Measurements from ENCODE around the gene ONECUT3. TPM values are rescaled to one million over a fixed set of nuclear protein-coding genes. Genes with fewer than 3 reads are reported as not detected.
"Not testable (repeated sequence)": the region's sequence is repeated elsewhere in the genome, so short reads cannot be mapped to it uniquely, and the experiment has no call there.

ONECUT3 gene
- total RNA-seq, 1 donor from 2014 or later: not detected

GRCh38 chr19:1794424-1795172 is 41.3 kb downstream of the ONECUT3 start:
- DNase-seq (ENCODE audit: low read depth): no peak

DNA sequence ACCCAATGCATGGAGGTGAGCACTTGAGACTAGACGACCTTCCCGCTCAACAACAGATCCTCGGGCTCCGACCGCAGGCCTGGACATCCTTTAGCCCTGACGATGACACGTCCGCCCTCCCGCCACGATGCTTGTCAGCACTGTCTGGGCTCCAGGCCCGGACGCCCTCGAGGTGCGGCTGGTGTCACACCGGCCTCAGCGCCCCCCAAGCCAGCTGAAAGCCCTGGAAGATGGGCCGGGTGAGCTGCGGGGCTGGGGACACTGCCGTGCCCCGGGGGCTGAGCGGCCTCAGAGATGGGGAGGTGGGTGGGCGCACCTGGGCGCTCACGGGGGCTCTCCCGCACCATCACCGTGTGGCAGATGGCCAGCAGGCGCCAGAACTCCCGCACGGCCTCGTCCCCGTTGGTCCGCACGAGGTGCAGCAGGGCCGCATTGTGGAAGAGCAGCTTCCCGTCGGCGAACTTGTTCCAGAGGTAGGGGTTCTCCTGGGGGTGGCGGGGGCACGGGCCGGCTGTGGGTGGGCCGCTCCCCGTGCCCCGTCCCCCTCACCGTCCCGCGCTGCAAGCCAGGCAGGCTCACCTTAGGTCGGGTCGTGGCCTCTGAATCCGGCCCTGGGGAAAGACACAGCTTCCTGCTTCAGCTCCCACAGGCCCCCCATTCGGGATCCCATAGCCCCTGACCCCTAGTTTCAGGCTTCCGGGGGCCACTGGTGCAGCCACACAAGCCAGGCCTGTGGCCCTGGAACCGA is 43.3 kb downstream of the ONECUT3 start:
- no peak for DNase-seq (ENCODE audit: low read depth)

DNA sequence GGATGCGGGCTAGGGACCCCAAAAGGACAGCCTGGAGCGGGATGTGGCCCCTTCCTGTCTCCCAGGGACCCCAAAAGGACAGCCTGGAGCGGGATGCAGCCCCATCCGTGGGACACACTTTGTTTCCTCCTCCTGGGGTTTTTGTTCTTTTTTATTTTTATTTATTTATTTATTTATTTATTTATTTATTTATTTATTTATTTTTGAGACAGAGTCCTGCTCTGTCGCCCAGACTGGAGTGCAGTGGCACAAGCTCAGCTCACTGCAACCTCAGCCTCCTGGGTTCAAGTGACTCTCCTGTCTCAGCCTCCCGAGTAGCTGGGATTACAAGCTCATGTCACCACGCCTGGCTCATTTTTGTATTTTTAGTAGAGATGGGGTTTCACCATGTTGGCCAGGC is 44.0 kb downstream of the ONECUT3 start:
- DNase-seq (ENCODE audit: low read depth): not testable (repeated sequence)

- no peak for DNase-seq (ENCODE audit: low read depth)
Observed at GRCh38 chr19:1799695-1800342, 46.5 kb downstream of the ONECUT3 start.

DNA sequence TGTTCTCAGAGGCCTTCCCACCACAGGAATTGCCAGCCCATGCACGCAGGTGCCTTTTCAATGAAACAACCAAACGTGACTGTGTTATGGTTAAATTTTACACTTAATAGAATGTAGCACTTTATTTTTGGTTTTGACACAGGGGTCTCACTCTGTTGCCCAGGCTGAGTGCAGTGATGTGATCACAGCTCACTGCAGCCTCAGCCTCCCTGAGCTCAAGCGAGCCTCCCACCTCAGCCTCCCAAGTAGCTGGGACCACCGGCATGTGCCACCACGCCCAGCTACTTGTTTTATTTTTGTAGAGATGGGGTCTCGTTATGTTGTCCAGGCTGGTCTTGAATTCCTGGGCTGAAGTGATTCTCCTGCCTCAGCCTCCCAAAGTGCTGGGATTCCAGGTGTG is 51.6 kb downstream of the ONECUT3 start:
- no peak for DNase-seq (ENCODE audit: low read depth)

DNA sequence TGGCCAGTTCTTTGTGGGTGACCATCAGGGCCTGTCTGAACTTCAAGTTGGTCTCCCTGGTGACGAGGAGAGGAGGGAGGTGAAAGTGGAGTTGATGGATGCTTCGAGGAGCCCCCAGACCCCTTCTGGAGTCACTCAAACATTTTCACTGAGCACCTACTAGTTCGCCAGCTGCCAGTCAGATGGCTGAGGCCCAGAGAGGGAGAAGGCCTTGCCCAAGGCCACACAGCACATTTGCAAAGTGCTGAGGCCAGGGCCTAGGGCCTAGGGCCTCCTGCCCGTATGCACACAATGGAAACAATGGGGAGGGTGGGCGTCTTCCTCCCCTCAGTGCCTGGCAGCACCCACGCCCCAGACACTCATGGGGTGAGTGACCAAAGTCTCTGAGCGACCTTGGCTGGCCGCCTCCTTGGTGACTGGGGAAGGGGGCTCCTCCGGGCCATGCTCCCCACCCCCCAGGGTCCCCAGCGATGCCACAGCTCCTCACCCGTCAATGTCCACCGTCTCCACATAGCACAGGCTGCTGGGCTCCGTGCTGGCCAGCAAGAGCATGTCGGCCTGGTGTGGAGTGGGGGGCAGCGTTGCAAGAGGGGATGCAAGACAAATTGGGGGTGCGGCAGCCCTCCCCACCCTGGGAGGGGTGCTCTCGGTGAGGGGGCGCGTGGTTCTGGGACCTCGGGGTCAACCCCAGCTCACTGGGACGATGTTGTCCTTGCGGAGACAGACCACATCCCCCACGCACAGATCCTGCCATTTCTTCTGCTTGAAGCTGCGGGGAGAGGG is 52.3 kb downstream of the ONECUT3 start:
- DNase-seq (ENCODE audit: low read depth): no peak

GRCh38 chr19:1806184-1807029 is 53.1 kb downstream of the ONECUT3 start:
- DNase-seq (ENCODE audit: low read depth): no peak

DNA sequence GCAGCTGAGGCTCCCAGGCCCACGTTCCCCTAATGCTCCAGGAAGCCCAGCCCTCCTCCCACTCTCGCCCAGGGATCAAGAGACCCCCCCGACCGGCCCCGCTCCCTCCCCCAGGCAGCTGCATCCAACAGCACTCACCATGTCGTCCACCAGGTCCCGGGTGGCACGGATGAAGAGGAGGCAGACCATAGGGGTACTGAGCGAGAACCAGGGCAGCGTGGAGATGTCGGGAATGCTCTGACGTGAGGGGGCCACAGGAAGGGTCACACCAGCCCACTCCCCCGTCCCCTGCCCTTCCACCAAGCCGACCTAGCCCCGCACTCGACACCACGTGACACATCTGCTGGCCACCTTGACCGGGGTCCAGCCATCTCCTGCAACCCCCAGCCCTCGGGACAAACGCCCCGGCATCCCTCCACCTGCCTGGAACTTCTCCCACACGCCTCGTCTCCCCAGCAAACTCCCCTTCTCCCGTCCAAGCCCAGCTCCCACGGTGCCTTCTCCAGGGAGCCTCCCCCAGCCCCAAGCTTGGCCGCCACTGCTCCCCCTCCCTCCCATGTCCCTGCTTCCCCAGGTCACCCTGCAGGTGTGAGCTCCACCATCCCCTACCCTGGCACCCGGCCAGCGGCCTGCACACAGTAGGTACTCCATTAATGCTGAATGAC is 53.9 kb downstream of the ONECUT3 start:
- DNase-seq (ENCODE audit: low read depth): no peak

GRCh38 chr19:1807695-1808394 is 54.5 kb downstream of the ONECUT3 start:
- peak; percentile 13 for DNase-seq (ENCODE audit: low read depth)

DNA sequence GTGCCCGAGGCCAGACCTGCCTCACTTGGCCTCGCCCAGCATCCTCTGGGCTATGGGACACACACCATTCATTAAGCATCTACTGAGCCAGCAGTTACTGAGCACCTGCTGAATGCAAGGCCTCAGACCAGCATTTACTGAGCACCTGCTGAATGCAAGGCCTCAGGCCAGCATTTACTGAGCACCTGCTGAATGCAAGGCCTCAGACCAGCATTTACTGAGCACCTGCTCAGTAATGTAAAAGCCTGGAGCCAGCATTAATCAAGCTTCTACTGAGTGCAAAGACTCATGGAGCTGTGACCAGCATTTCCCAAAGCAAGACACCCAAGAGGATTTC is 55.1 kb downstream of the ONECUT3 start:
- DNase-seq (ENCODE audit: low read depth): no peak

GRCh38 chr19:1809678-1810077 is 56.4 kb downstream of the ONECUT3 start:
- DNase-seq (ENCODE audit: low read depth): no peak

DNA sequence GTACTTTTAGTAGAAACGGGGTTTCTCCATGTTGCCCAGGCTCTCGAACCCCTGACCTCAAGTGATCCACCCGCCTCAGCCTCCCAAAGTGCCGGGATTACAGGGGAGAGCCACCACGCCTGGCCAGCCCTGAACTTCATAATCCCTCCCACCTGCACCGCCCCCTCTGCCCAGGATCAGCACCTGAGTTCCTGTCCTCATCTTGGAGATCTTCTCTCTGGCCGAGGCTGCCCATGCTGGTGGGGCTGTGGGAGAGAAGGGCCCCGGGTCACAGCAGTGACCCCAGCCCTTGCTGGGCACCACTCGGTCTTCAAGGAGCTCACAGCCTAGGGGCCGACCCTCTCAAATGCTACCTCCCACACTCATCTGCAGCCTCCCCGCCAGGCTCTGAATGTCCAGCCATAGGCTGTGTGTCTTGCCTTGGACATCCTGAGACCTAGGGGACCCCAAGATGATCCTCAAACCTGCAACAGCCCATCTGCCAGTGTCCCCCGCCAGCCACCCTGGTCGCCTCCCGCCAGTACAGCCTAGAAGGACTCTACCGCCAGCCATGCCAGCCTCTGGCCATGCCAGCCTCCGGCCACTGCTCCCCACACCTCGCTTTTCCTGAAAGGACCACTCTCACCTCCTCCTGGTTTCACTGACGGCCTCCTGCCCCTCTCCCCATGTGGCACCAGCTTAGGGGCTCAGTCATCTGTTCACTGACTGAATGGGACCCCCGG is 57.3 kb downstream of the ONECUT3 start:
- DNase-seq (ENCODE audit: low read depth): no peak

GRCh38 chr19:1811472-1811894 is 58.2 kb downstream of the ONECUT3 start:
- DNase-seq (ENCODE audit: low read depth): peak; percentile 76

- no peak for DNase-seq (ENCODE audit: low read depth)
Observed at GRCh38 chr19:1811942-1812425, 58.7 kb downstream of the ONECUT3 start, which contains the start of gene ATP8B3. Gene ATP8B3, minus strand, starts transcription at chr19:1812276. Its CDS starts 540 bp downstream, at chr19:1811736.

- DNase-seq (ENCODE audit: low read depth): peak; percentile 91
Observed at GRCh38 chr19:1812426-1813191, 59.3 kb downstream of the ONECUT3 start.

GRCh38 chr19:1813192-1814182 is 60.2 kb downstream of the ONECUT3 start:
- no peak for DNase-seq (ENCODE audit: low read depth)

- DNase-seq (ENCODE audit: low read depth): no peak
Observed at GRCh38 chr19:1814391-1814790, 61.1 kb downstream of the ONECUT3 start.

Data from renal cortical epithelial cell (primary cell).